Large intestine (tissue), 3 donors: Measurements from ENCODE around the gene AFDN. TPM values are rescaled to one million over a fixed set of nuclear protein-coding genes. Genes with fewer than 3 reads are reported as not detected.

Experiments
- DNase-seq, 2 donors: peaks; one replicate each; pipeline versions ENCODE4 v3.0.0 to v3.0.0-alpha.2; 2013
- H3K27ac ChIP-seq: one replicate; pipeline ENCODE4 v1.5.1; 2013; ENCODE audit warnings: low read length
- H3K27me3 ChIP-seq: 2 replicates; pipeline ENCODE4 v1.6.1; 2013; ENCODE audit warnings: low read length; ENCODE audit not compliant: control insufficient read depth, insufficient read depth
- H3K36me3 ChIP-seq: 2 replicates; pipeline ENCODE4 v1.6.1; 2013; ENCODE audit warnings: low read length; ENCODE audit not compliant: control insufficient read depth, insufficient read depth
- H3K4me1 ChIP-seq: one replicate; pipeline ENCODE4 v1.6.1; 2013; ENCODE audit warnings: low read length; ENCODE audit not compliant: control insufficient read depth, insufficient read depth
- H3K4me3 ChIP-seq: one replicate; pipeline ENCODE4 v1.5.1; 2013; ENCODE audit warnings: low read length
- H3K9me3 ChIP-seq: one replicate; pipeline ENCODE4 v1.6.1; 2013; ENCODE audit warnings: mild to moderate bottlenecking, low read depth, low read length, moderate library complexity; ENCODE audit not compliant: control insufficient read depth
- WGBS: methylation state at CpG from one replicate; pipeline ENCODE4 v1.1.5; 2013; ENCODE audit warnings: low lambda C conversion rate; ENCODE audit not compliant: insufficient coverage; 5-methylcytosine and 5-hydroxymethylcytosine counted together
- polyA plus RNA-seq: library from polyadenylated mRNA; unstranded; fragments of 120-200 nt; gene quantifications from one replicate; pipeline ENCODE4 v1.2.1, GENCODE V29; 2013

The AFDN gene
- polyA plus RNA-seq, 1 donor, result 194 TPM

- no CpG with 5 or more reads among the region's 1 CpG for WGBS
- H3K4me1 ChIP-seq, result peaks cover 3% of the 10 kb centered on the region
- H3K36me3 ChIP-seq, result no peaks in the 10 kb centered on the region
- H3K27ac ChIP-seq, result no peak overlapping the region
- peak in 1 of 2 donors; percentile 57 for DNase-seq
- no peaks in the 10 kb centered on the region for H3K27me3 ChIP-seq
- H3K9me3 ChIP-seq, result no peaks in the 10 kb centered on the region
- H3K4me3 ChIP-seq, result no peak overlapping the region
Observed at GRCh38 chr6:167817729-167818128, 9.0 kb upstream of the AFDN start.

- Histone ChIP-seq H3K9me3 (no peaks in the 10 kb centered on the region), H3K4me1 (peaks cover 3% of the 10 kb centered on the region), H3K27ac (no peak overlapping the region), H3K36me3 (peaks cover 2% of the 10 kb centered on the region), H3K4me3 (no peak overlapping the region), H3K27me3 (no peaks in the 10 kb centered on the region)
- DNase-seq, result no peak
- no CpG with 5 or more reads among the region's 11 CpGs for WGBS
Observed at GRCh38 chr6:167819576-167819975, 7.1 kb upstream of the AFDN start.

- WGBS, result no CpG with 5 or more reads among the region's 7 CpGs
- no peaks in the 10 kb centered on the region for H3K27me3 ChIP-seq
- H3K27ac ChIP-seq, result no peak overlapping the region
- H3K4me1 ChIP-seq, result peaks cover 3% of the 10 kb centered on the region
- DNase-seq, result peak in 1 of 2 donors; percentile 50
- peaks cover 2% of the 10 kb centered on the region for H3K36me3 ChIP-seq
- H3K9me3 ChIP-seq, result no peaks in the 10 kb centered on the region
- no peak overlapping the region for H3K4me3 ChIP-seq
Observed at GRCh38 chr6:167820681-167821080, 6.0 kb upstream of the AFDN start.

- Histone ChIP-seq H3K36me3 (peaks cover 2% of the 10 kb centered on the region), H3K27ac (peak overlapping the region; percentile 81), H3K9me3 (no peaks in the 10 kb centered on the region), H3K4me1 (peaks cover 5% of the 10 kb centered on the region), H3K27me3 (no peaks in the 10 kb centered on the region), H3K4me3 (peak overlapping the region; percentile 84)
- DNase-seq, result no peak
- 81% methylated on average over 3 of the region's 19 CpGs for WGBS
Observed at GRCh38 chr6:167824591-167825331, 1.9 kb upstream of the AFDN start.

GRCh38 chr6:167825332-167826229 is 1.1 kb upstream of the AFDN start:
- Histone ChIP-seq H3K9me3 (no peaks in the 10 kb centered on the region), H3K4me3 (peak overlapping the region; percentile 84), H3K36me3 (peaks cover 2% of the 10 kb centered on the region), H3K27ac (peak overlapping the region; percentile 81), H3K4me1 (peaks cover 11% of the 10 kb centered on the region), H3K27me3 (no peaks in the 10 kb centered on the region)
- DNase-seq, result peak; percentile 78 to 86
- WGBS, result no CpG with 5 or more reads among the region's 70 CpGs

GRCh38 chr6:167826230-167826895 is 348 bp upstream of the AFDN start:
- Histone ChIP-seq H3K27ac (peak overlapping the region; percentile 81), H3K36me3 (peaks cover 2% of the 10 kb centered on the region), H3K9me3 (no peaks in the 10 kb centered on the region), H3K4me1 (peaks cover 12% of the 10 kb centered on the region), H3K4me3 (peak overlapping the region; percentile 84), H3K27me3 (no peaks in the 10 kb centered on the region)
- WGBS, result no CpG with 5 or more reads among the region's 90 CpGs
- peak; percentile 49 to 76 for DNase-seq

- peak; percentile 43 to 77 for DNase-seq
- peaks cover 23% of the 10 kb centered on the region for H3K4me1 ChIP-seq
- peak overlapping the region; percentile 70 for H3K4me3 ChIP-seq
- H3K9me3 ChIP-seq, result no peaks in the 10 kb centered on the region
- H3K27me3 ChIP-seq, result no peaks in the 10 kb centered on the region
- peak overlapping the region; percentile 85 for H3K27ac ChIP-seq
- WGBS, result 0% methylated on average over 1 of the region's 51 CpGs
- peaks cover 2% of the 10 kb centered on the region for H3K36me3 ChIP-seq
Observed at GRCh38 chr6:167827583-167828324, 1.0 kb downstream of the AFDN start.

- Histone ChIP-seq H3K27me3 (no peaks in the 10 kb centered on the region), H3K36me3 (peaks cover 2% of the 10 kb centered on the region), H3K4me3 (peak overlapping the region; percentile 70), H3K27ac (peak overlapping the region; percentile 85), H3K9me3 (no peaks in the 10 kb centered on the region), H3K4me1 (peaks cover 29% of the 10 kb centered on the region)
- peak in 1 of 2 donors; percentile 62 for DNase-seq
- WGBS, result no CpG with 5 or more reads among the region's 4 CpGs
Observed at GRCh38 chr6:167828325-167828956, 1.7 kb downstream of the AFDN start.

GRCh38 chr6:167829513-167829912 is 2.8 kb downstream of the AFDN start:
- H3K4me1 ChIP-seq, result peaks cover 33% of the 10 kb centered on the region
- H3K9me3 ChIP-seq, result no peaks in the 10 kb centered on the region
- H3K27me3 ChIP-seq, result no peaks in the 10 kb centered on the region
- no peak overlapping the region for H3K4me3 ChIP-seq
- H3K27ac ChIP-seq, result peak overlapping the region; percentile 85
- DNase-seq, result no peak
- H3K36me3 ChIP-seq, result no peaks in the 10 kb centered on the region
